Middle frontal gyrus (tissue), 1 donor: ENCODE measurements around the gene SSR4.

Experiments used
- DNase-seq: peaks from one replicate; pipeline ENCODE4 v3.0.0-alpha.2; 2015; ENCODE audit warnings: low spot score; ENCODE audit errors: extremely low spot score

SSR4 gene

GRCh38 chrX:153769158-153769864, 25.2 kb upstream of the SSR4 start:
- no peak for DNase-seq

- DNase-seq, result no peak
These were observed 24.4 kb upstream of the SSR4 start for GRCh38 chrX:153769865-153770600.

DNA sequence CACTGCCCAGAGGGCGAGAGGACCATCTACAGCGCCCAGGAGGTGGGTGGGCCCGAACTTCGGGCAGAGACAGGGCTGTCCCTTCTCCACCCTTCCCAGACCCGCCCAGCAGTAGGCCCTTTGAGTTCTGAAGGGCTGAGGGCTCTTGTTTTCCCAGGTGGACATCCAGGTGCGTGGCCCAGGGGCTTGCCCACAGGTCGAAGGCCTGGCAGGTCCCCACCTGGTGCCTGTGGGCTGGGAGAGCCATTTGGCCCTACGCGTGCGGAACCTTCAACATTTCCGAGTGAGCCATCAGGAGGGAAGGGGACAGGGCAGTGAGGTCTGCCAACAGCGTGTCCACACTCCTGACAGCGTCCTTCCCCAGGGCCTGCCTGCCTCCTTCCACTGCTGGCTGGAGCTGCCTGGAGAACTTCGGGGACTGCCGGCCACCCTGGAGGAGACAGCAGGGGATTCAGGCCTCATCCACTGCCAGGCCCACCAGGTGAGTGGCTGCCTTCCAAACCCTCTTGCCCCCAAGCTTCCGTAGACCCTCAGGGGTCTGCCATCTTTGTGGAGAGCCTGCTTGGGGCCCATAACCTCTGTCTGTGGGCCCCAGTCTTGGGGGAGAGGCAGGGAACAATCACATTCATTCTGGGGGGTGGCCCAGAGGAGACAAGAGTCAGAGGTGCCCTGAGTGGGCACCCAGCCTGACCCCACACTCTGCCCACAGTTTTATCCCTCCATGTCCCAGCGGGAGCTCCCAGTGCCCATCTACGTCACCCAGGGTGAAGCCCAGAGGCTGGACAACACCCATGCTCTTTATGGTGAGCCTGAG, 23.7 kb upstream of the SSR4 start:
- no peak for DNase-seq

DNA sequence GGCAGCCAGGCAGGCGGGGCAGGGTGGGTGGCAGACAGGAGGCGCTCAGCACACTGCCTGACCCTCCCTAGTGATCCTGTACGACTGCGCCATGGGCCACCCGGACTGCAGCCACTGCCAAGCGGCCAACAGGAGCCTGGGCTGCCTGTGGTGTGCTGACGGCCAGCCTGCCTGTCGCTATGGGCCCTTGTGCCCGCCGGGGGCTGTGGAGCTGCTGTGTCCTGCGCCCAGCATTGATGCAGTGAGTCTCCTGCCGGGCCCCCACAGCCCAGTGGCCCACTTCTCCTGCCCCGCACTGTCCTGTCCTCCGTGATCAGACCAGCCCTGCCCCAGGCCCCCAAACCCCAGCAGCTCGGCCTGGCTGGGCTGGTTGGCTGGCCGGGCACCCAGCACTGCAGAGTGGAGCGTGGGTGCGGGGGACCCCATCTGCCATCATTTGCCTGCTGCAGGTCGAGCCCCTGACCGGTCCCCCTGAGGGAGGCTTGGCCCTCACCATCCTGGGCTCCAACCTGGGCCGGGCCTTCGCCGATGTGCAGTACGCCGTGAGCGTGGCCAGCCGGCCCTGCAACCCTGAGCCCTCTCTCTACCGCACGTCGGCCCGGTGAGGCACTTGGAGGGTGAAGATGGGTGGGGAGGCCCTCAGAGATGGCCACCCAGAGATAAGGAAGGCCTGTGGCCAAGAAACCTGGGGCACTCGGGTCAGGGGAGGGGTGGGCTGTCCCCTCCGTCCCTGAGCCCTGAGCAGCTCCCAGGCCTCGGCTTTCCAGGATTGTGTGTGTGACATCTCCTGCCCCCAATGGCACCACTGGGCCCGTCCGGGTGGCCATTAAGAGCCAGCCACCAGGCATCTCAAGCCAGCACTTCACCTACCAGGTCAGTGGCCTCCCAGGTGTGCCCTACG, 22.8 kb upstream of the SSR4 start:
- DNase-seq, result no peak

GRCh38 chrX:153772316-153773217, 21.9 kb upstream of the SSR4 start:
- no peak for DNase-seq

DNA sequence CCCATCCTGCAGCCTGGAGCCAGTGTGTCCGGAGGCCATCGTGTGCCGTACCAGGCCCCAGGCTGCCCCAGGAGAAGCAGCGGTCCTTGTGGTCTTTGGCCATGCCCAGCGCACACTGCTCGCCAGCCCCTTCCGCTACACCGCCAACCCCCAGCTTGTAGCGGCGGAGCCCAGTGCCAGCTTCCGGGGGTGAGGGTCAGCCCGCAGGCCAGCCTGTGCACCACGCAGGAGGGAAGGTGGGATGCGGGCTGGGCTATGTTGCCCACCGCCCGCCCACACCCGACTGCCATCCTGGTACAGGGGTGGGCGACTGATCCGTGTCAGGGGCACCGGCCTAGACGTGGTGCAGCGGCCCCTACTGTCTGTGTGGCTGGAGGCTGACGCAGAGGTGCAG, 21.3 kb upstream of the SSR4 start:
- DNase-seq, result no peak

- DNase-seq, result no peak
These were observed 20.5 kb upstream of the SSR4 start for GRCh38 chrX:153773741-153774575.

DNA sequence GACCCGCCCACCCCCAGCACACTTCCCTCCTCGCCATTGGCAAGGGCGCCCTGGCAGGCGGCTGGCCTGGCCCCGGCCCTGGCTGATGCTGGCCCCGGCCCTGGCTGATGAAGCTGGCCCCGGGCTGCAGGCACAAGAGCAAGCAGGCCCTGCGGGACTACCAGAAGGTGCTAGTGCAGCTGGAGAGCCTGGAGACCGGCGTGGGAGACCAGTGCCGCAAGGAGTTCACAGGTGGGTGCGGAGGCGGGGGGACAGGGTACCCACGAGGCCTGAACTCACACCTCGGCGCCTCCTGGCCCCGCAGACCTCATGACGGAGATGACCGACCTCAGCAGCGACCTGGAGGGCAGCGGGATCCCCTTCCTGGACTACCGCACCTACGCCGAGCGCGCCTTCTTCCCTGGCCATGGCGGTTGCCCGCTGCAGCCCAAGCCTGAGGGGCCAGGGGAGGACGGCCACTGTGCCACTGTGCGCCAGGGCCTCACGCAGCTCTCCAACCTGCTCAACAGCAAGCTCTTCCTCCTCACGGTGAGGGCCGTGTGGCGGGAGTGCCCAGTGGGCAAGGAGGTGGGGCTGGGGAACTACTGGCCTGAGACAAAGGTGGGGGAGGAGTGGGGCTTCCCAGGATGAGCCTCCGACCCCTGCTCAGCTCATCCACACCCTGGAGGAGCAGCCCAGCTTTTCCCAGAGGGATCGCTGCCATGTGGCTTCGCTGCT, 19.7 kb upstream of the SSR4 start:
- DNase-seq, result no peak

GRCh38 chrX:153775293-153776119, 19.0 kb upstream of the SSR4 start:
- DNase-seq, result no peak

DNA sequence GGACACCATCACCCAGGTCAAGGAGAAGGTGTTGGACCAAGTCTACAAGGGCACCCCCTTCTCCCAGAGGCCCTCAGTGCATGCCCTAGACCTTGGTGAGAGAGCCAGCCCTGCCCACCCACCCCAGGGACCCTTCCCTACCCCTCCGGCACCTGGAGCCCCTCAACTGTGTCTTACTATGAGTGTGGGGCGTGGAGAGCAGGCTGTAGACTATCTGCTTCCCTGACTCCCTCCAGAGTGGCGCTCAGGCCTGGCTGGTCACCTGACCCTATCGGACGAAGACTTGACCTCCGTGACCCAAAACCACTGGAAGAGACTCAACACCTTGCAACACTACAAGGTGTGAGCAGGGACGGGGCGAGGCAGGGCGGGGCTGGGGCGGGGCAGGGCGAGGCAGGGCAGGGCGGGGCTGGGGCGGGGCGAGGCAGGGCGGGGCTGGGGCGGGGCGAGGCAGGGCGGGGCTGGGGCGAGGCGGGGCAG, 18.3 kb upstream of the SSR4 start:
- DNase-seq, result no peak

DNA sequence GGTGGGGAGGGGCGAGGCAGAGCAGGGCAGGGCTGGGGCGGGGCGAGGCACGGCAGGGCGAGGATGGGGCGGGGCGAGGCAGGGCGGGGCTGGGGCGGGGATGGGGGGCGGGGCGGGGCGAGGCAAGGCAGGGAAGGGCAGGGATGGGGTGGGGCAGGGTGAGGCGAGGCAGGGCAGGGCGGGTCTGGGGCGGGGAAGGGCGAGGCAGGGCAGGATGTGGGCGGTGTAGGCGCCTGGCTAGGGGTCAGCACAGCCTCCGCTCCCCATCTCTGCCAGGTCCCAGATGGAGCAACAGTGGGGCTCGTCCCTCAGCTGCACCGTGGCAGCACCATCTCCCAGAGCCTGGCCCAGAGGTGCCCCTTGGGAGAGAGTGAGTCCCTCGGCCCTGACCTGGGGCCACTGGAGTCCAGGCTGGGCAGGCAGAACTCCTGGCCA, 17.8 kb upstream of the SSR4 start:
- no peak for DNase-seq

- DNase-seq, result no peak
These were observed 17.0 kb upstream of the SSR4 start for GRCh38 chrX:153777261-153778090.

DNA sequence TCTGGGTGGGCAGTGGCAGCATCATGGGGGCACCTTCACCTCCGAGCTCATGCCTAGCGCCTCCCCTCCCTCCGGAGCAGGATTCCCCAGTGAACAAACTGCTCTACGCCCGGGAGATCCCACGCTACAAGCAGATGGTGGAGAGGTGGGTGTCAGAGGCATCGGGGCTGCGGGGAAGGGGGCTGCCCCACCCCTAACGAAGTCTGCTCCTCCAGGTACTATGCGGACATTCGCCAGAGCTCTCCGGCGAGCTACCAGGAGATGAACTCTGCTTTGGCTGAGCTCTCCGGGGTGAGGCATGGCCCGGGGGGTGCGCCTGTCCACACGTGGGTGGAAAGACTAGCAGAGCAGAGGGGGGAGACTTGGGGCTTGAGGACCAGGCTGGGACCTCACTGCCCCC, 16.3 kb upstream of the SSR4 start:
- no peak for DNase-seq

GRCh38 chrX:153778684-153779101, 15.8 kb upstream of the SSR4 start:
- DNase-seq, result no peak

- no peak for DNase-seq
These were observed 14.4 kb upstream of the SSR4 start for GRCh38 chrX:153779891-153780677.
